Keratinocyte (primary cell): ENCODE measurements around the gene CDK15.

Source experiments
- CTCF ChIP-seq, 3 experiments: IDR thresholded peaks in 1 of 3; conservative IDR thresholded peaks in 1 of 3; optimal IDR thresholded peaks in 1 of 3; 2 replicates in 2 of 3; 3 replicates in 1 of 3; pipeline versions ENCODE3 to v1.5.1; 2011; ENCODE audit warnings: low read length in 3 of 3, mild to moderate bottlenecking in 3 of 3, moderate library complexity in 2 of 3, control low read depth in 1 of 3, inconsistent platforms in 1 of 3; ENCODE audit not compliant: insufficient read depth in 2 of 3; ENCODE audit errors: extremely low read depth in 1 of 3
- EZH2 ChIP-seq: IDR thresholded peaks from one replicate; pipeline ENCODE4 v1.6.1; 2012; ENCODE audit warnings: inconsistent platforms, mild to moderate bottlenecking, low read length, moderate library complexity

- TF ChIP-seq CTCF (optimal IDR thresholded peaks at IDR 0.05 in 1 of 3, IDR thresholded peaks at IDR 0.05 in 1 of 3, conservative IDR thresholded peaks at IDR 0.05 in 1 of 3; ENCODE audit: extremely low read depth in 1 of 3, insufficient read depth in 2 of 3, low read length in 3 of 3) (no peak), EZH2 (no peak)
Measured at GRCh38 chr2:201839727-201840126, 33.4 kb downstream of the CDK15 start.
